Measurements from ENCODE around the gene PERM1.

The PERM1 gene

DNA sequence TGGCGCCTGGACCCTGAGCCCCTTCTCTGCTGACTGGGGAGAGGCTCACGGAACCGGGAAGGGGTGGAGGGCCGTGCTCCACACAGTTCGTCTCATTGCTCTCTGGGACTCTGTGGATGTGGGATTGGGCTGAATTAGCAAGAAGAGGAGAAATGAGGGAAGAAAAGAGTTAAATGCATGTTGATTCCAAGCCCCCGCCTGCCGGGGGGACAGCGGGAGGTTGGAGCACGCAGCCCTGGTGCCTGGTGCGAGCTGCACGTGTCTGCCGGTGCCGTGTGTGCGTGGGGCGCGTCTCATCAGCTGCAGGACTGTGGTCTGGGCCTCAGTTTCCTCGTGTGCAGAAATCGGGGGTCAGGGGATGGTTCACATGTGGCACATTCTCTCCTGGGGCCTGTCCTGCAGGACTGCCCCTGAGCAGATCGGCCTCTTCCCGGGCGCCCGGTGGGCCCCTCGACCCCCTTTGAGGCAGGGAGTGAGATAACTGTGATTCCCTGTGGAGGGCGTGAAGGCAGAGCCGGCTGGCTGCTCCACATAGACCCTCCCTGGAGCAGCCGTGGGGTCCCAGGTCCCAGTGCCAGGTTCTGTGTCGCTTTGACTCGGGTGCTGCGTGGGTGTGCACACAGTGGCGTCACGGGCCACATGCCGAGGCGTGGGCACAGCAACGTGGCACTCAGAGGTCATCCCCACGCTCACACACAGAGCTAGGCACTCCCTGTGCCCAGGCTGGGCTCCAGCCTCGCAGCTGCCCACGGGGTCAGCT lies 46.7 kb downstream of the PERM1 start:
- no peak for DNase-seq (ENCODE audit: low read depth, low spot score)

DNA sequence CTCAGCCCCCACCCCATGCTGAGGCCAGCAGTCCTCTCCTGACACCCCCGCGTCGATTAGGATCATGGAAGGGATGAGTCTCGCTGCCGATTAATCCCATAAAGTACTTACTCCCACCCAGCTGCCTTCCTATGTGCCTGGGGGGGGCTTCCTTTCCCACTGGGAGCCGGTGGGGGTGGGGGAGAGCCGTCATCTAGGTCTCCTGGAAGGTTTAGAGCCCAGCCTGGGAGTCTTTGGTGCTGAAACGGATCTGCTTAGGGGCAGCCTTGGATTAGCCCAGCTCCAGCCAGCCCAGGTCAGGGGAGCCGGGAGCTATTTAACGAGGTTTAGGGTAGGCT lies 48.3 kb downstream of the PERM1 start:
- no peak for DNase-seq (ENCODE audit: low read depth, low spot score)

DNA sequence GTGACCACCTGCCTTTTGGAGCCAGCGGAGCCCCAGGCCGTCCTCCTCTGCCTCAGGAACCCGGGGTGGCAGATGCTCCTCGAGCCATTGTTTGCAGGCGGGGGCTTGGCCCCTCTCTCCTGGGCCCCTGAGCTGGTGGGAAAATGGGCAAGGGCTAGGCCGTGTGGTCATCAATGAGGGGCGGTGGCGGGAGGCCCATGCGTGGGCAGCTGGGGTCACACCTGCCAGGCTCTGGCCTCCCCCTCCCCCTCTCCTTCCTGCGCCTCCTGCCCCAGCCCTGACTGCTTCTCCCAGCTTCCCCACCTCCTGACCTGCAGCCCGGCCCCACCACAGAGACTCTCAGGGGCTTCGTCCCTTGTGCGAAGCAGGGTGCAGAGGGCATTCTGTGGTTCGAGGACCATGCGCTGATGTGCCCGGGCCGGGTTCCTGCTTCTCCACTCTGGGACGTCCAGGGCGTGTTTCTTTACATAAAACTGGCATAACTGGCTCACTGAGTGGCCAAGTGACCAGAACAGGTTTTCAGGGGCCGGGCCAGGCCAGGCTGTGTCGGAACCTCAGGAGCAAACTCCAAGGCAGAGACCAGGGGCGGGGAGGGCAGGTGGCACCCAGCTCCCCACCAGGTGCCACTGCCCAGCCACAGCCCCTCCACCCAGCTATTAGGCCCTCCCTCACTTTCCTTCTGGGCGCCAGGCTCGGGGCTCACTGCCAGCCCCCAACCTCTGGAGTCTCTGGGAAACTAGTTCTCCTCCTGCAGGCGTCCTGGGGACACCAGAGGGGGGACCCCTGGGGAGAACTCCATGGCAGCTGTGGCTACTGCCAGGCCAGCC lies 48.9 kb downstream of the PERM1 start:
- DNase-seq (ENCODE audit: low read depth, low spot score) = no peak

DNA sequence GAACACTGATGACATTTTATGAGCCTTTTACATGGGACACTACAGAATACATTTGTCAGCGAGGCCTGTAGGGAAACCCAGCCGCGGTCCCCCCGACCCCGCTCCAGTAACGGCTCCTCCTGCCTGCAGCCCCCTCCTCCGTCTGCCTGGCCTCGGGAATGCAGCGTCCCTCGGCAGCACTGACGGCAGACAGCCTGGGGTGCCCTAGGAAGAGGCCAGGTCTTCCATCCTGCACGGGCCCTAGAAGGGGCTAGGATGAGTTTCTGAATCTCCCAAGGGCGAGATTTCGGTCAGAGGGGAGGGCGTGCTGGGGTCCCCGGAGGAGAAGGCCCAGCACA lies 49.8 kb downstream of the PERM1 start:
- no peak for DNase-seq (ENCODE audit: low read depth, low spot score)

DNA sequence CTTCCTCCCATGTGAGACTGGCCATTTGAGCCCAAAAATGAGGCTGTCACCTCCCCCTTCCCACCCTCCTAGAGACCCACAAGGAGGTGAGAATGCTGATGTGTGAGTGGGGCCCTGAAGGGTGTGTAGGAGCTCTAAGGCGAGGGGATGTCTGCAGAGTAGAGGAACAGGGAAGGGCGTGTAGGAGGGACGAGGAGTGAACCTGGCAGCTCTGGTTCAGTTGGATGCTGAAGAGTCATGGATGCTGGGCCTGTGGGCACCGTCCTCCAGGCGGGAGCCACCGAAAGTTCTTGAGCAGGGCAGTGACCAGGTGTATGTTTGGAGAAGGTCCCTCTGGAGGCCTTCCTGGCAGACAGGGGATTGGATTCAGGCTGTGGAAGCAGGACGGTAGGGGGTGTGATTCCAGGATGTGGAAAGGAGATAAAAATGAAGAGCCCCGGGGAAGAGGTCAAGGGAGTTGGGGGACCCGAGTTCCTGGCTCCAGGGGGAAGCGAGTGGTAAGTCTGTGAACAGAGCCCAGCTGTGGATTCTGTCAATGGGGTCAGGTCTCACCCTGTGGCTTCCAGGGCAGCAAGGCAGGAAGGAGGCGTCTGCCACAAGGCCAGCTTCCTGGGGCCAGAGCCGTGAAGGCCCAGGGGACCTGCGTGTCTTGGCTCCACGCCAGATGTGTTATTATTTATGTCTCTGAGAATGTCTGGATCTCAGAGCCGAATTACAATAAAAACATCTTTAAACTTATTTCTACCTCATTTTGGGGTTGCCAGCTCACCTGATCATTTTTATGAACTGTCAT lies 50.3 kb downstream of the PERM1 start:
- no peak for DNase-seq (ENCODE audit: low read depth, low spot score)

DNA sequence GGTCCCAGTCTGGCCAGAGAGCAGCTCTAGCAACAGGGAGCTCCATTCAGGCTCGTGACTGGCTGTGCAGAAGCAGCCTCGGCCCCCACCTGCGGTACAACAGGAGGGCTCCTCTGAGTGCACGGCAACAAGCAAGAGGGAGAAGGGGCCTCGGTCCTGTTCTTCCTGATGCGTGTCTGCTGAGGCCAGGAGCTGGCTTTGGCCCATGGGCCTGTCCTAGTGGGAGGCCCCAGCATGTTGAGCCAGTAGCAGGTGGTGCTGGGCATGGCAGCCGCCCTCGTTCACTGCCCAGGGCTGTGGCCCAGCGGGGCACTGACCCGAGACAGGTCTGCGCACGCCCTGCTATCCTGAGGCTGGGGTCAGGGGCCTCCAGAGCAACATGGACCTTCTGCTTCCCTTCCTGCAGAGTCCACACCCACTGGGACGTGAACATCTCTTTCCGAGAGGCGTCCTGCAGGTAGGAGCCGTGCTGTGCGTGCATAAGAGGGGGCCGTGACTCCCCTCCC lies 51.2 kb downstream of the PERM1 start:
- no peak for DNase-seq (ENCODE audit: low read depth, low spot score)

DNA sequence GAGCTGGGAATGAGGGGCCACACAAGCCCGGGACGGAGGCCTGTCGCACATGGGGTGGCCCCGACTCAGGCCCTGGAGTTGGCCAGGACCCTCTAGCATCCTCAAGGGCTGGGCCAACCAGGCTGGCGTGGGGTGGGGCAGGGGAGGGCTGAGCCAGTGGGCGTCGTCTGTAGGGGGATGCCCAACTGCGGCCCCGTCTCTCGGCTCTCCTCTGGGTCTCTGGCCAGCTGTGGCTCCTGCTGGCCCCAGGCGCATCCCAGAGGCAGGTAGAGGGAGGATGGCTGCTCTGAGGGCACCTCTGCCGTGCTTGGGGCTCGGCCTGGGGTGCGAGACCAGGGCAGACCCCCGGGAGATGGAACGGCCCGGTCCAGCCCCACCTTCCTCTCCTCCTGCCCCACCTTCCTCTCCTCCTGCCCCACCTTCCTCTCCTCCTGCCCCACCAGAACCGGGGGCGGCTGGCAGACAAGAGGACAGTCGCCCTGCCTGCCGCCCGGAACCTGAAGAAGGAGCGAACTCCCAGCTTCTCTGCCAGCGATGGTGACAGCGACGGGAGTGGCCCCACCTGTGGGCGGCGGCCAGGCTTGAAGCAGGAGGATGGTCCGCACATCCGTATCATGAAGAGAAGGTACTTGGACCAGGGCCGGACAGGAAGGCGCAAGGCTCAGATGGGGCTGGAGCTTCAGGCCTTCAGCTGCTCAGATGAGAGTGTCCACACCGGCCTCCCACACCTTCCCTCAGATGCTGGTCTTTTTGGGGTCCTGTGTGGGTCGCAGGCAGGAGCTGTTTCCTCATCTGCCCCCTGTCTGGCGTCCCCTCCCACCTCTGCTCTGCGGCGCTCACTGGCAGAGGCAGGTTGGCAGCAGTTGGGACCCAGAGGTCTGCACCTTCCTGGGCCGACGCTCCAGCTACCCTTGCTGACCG lies 51.9 kb downstream of the PERM1 start:
- DNase-seq (ENCODE audit: low read depth, low spot score) = no peak

DNA sequence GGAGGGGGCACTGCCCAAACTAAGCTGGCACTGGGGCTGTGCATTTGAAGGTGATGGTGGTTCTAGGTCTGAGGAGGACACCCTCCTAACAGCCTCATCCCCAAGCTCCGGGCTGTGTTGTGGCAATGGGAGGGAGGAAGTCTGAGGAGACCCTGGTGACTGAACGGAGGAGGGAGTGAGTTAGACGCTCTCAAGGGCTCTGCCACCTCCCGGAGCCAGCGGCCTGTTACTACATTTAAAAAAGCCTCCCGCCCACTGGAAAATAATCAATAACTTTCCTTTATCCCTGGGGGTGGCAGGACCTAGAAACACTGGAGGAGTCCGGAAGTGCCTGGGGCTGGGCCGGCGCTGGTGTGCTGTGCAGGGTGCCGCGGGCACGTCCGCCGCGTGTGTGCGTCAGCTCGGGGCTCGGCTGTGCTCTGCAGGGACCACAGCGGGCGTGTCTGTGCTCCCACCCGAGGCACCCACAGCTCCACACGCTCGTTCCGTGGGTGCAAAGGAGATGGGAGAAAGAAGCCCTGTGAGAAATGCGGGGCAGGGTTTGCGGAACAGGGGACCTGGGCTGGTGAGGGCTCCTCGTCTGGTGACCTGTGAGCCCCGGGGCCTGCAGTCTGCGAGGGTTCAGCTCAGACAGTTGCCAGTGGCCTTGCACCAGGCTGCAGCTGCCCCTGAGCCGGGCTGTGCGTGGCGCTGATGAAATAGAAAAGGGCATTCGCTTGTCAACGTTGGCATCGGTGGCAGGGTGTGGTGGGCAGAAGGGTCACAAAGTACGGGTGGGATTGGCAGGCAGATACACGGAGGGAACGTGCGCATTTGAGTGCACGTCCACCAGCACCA lies 52.9 kb downstream of the PERM1 start:
- no peak for DNase-seq (ENCODE audit: low read depth, low spot score)

DNA sequence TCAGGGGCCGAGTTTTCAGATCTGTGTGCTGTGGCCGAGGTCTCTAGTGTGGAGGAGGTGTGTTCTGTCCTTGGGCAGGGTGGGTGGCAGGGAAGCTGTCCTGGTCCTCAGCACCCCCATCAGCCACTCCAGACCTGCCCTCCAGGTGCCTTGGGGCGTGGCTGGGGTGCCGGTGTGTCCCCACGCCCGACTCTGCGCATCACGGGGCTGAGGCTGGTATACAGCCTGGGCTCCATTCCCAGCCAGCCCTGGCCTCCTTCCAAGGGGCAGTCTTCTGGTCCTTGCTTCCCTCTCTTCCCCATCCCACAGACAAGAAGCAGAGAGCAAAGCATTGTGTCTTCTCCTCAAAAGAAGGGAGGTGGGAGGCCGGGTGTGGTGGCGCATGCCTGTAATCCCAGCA lies 54.1 kb downstream of the PERM1 start:
- DNase-seq (ENCODE audit: low read depth, low spot score) = no peak

DNA sequence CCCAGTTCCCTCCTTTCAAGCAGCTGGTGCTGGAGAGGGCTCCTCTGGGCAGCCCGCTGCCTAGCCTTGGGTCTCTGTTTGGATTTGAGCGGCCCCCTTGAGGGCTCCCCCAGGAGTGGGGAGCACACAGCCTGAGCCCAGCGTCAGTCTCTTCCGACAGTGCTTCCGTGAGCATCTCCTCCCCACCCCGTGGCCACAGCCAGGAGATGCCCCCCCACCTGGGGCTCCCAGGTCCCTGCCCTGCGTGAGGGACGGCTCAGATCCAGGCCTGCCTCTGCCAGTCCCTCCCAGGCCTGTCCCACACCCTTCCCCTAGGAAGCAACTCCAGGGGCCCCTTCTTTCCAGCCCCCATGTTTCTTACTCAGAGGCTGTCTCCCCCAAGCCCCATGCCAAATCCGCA lies 54.7 kb downstream of the PERM1 start:
- no peak for DNase-seq (ENCODE audit: low read depth, low spot score)

DNA sequence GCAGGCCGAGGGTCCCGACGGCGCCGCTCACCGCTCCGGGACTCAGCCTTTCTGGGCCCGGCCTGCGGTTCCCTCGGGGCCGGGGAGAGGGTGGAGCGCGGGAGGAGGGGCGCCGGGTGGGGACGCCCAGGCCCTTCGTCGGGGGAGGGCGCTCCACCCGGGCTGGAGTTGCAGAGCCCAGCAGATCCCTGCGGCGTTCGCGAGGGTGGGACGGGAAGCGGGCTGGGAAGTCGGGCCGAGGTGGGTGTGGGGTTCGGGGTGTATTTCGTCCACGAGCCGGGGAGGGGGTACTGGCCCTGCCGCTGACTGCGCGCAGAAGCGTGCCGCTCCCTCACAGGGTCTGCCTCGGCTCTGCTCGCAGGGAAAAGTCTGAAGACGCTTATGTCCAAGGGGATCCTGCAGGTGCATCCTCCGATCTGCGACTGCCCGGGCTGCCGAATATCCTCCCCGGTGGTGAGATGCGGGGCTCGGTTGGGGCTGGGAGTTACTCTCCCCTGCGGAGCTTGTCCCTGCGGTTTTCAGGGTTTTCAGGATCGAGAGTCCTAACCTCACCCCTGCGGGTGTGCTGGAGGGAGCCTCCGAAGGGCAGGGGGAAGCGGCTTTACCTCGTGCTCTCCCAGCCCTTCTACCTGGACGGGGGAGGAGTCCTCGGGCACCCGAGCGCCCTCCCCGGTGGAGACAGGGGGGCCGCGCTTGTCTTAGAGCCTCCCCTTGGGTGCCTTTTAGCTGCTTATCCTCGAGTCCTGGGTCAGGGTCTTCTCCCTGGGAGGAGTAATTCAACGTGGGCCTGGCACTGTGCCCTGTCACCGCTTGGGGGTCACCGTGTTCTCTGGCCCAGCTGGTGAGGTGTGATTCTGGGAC lies 56.1 kb downstream of the PERM1 start:
- no peak for DNase-seq (ENCODE audit: low read depth, low spot score)
